Suppressor macrophage treated with lipopolysaccharide for 1 hour (primary cell): ENCODE measurements around the gene PTPRN2.

Experiments used
- DNase-seq, 3 donors: peaks; one replicate each; pipeline ENCODE4 v3.0.0-alpha.2; 2020 to 2022

Gene PTPRN2

DNA sequence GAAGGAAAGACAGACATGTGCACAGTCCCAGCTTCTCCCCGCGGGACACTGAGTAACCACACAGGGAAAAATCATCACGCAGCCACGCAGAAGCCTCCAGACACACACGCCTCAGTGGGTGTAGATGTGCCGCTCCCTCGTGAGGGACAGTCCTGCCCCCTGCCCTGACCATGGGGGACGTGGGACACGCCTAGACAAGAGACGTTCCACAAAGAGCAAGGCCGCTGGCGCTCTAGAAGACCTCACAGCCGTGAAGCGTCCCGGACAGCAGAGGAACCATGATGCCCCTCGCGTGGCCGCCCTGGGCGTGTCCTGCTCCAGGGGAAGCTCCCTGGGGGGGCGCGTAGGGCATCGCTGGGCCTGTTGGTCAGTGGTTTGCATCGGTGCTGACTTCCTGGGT is 1040.0 kb downstream of the PTPRN2 start:
- DNase-seq, result no peak

DNA sequence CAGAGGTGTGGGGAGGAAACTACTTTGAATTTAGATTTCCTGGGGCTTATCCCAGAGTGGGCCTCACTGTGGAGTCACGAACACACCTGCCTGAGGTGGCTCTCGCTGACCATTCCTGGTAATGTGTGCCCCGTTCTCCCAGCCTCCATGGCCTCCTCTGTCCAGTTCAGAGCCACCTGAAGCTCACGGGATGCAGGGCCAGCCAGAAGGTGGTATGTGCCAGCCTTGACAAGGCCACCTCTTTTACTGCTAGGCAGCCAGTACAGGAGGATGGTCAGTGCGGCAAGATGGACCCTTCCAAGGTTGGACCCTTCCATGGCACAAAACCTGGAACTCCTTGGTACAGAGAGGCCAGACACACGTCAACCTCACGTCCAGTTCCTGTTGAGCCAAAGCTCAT is 1040.5 kb downstream of the PTPRN2 start:
- no peak for DNase-seq

DNA sequence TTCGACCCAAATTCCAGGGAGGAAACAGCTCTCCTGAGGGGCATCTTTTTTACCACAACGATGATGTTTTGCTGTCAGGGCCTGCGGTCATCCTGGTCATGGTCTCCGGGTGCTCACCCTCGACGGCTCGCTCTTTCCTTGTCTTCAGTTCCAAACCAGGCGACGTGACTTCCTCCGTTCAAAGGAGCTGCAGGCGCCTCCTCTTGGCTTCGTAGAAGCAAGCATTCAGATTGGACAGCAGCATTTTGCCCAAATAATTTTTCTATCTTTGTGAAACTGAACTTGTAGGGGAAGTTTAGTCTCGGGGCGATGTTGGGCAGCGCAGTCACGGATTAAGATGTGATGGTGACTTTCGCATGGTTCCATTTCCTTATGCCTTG is 1042.0 kb downstream of the PTPRN2 start:
- no peak for DNase-seq

DNA sequence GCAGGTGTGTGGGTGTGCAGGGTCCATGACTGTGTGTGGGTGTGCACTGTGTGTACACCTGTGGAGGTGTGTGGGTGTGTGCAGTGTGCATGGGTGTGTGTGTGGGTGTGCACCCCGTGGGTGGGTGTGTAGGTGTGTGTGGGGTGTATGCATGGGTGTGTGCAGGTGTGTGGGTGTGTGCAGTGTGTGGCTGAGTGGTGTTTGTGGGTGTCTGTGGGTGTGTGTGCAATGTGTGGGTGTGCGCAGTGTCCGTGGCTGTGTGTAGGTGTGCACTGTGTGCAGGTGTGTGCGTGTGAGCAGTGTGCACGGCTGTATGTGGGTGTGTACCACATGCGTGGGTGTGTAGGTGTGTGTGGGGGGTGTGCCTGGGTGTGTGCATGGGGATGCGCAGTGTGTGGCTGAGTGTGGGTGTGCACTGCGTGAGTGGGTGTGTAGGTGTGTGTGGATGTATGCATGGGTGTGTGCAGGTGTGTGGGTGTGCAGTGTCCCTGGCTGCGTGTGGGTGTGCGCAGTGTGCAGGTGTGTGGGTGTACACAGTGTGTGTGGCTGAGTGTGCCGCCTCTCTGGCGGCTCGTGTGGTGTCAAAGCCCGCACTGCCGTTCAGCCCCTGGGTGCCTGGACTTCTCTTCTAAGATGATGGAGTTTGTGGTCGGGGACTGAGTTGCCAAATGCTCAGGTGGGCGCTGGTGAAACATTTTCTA is 1042.5 kb downstream of the PTPRN2 start:
- no peak for DNase-seq

DNA sequence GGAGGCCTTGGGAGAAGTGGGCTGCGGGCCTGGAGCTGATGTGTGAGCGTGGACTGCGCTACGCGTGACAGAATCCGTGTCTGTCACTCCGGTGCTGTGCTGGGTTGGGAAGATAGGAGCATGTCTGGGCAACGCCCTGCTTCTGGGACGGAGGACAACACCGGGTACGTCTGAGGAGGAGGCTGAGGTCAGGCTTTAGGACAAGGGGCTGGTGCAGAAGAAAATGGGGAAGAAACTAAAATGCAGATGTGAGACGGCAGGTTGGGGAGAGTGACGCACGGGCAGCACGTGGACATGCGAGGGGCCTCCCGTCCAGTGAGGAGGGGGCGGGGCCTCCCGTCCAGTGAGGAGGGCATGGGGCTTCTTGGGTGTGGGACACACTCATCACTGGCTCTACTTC is 1043.4 kb downstream of the PTPRN2 start:
- no peak for DNase-seq

DNA sequence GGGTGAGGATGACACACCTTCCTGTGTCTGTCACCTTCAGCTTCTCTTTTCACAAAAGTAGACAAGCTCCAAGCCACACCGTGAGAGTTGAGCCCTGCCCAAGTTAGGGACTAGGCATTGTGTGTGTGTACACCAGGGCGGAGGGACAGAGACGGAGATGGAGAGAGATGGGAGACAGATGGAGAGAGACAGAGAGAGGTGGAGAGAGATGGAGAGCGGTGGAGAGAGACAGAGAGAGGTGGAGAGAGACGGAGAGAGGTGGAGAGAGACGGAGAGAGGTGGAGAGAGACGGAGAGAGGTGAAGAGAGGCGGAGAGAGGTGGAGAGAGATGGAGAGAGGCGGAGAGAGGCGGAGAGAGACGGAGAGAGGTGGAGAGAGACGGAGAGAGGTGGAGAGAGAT is 1043.8 kb downstream of the PTPRN2 start:
- no peak for DNase-seq

DNA sequence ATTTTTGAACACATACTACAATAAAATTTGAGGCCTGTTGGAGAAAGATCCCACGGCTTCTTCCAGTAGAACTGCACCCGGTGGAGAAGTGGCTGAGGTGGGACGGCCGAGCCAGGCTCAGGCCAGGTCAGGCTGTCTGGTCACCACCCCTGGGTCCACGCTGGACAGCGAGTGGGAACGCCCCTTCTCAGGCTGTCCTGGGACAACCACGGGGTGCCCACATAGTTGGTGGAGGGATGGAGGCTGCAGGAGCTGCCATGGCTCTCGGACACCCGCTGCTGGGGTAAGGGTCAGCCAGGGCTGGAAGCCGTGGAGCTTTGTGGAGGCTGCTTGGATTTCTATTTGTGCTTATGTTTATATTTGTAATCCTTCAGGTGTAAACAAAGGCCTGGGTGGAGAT is 1044.3 kb downstream of the PTPRN2 start:
- DNase-seq, result no peak

DNA sequence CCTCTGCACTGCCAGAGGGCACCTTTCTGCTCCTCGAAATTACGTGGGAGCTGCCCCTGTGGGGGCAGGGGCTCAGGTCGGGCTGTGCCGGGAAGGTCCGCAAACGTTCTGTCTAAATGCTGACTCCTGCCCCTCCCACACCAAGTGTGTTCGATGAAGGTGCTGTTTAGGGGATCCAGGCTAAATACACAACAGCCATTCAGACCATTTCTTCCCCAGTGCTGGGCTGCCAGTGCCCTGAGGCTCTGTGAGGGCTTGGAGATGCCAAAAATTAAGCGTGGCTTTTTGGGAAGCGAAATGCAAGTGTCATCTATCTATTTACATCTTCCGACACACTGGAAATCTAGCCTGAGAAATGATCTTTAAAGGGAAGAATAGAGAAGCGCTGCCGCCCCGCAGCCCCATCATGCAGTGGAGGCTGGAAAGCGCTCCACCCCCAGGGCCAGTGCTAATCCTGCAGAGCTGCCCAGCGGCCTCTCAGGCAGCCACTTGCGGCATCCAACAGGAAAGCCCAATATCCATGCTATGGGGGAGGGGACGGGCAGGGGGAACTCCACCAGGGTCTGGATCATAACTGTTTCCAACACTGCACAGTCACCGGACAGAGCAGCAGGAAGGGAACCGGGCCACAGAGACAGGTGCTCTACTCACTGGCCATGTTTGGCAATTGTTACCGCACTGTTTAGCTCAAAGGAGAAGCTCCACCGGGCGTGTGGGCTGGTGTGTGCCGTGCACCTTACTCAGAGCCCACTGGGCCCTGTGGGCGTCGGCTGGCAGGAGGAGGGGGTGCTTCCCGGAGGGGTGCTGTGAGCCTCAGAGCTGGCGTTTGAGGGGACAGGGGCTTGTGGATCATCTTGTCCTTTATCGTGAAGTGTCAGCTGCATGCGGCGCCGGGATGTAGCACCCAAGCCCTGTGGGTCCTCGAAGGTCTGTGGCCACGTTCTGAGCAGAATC is 1045.3 kb downstream of the PTPRN2 start:
- no peak for DNase-seq

DNA sequence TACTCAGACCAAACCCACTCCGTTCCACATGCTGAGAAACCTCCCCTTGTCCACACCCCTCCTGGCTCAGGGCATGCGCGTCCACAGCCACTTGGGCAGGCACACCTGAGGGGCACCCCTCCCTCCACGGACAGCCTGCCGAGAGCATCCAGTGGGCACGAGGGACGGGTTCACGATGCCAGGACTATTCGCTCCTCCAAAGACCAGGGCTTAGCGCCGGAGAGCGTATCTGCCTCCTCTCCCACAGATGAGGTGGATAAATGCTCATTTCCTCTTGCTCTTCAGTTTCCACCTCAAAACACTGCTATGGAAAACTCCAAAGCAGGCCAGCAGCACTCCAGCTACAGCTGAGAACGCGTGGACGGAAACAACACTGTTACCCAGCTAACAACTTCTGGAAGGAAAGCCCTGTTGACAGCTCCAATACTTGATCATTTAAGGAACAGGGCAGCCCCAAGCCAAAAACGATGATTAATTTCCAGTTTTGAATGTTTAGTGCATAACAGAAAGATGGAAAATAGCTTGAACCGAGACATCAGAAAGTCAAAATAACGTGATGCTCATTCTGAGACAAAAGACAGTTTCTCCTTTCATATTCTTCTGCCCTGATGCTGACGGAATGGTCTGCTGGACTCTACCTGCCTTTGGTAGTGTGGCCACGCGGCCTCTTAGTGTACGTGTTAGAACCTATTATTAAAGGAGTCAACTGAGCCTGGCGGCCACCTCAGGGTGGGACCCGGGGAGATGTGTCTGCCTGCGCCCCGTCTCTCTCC is 1046.1 kb downstream of the PTPRN2 start:
- no peak for DNase-seq

DNA sequence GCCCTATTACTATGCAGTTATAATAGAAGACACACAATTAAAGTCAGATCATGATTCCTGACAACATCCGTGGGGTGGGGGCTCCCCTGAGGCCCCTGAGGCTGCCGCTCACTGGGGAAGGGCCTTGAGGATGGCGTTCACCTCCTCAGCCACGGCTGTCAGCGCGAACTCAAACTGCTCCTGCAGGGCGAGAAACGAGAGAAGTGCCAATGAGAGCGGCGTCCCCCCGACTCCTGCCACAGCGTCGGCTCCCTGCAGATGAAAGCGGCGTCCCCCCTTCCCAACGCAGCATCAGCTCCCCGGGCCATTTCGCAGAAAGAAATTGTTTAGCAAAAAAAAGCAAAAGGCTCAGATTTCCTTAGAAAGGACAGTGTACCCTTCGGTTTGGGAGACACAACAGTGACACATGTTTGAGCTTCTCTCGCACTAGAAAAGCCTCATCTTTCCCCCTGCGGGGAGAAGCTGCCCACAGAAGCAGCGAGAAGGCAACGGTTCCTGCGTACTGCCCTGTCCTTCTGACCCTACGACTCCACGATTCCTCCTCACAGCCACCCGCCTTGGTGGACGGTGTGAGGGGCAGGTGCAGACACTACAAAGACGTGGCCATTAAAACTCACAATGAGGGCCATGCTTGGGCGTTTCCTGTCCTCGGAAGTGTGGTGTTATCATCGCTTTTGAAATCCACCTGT is 1046.9 kb downstream of the PTPRN2 start:
- DNase-seq, result no peak

DNA sequence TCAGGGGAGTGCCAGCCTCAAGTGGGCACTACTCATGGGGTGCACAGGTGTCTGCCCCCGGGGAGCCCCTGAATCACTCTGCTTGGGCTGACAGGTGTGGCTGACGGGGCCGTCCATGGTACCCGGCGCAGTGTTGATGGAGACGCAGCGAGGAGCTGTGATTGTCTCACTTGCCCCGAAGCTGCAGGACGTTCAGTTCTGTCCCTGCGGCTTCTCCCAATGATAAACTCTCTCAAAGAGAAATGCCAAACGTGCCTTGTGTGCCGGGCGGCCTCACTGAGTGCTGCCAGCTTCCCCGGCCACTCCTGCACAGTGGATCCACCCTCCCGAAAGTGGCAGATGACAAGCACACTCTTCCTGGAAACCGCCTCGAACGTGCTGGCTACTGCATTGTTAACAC is 1047.6 kb downstream of the PTPRN2 start:
- DNase-seq, result no peak

DNA sequence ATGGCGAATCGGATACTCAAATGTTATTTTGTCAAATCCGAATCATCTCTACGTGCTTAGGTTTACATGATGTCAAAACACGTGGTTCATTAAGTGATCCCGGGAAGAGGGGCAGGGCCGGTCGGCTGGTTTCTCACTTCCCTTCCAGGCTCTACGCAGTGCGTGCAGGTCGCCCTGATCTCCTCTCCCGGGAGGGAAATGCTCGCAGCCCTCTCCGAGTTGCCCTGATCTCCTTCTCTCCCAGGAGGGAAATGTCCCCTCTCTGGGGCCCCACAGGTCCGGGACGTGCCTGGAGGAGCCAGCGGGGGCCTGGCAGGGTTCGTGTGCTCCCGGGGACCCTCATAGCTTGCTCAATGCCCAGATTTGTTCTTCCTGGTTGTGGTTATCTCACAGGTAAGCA is 1048.1 kb downstream of the PTPRN2 start:
- DNase-seq, result no peak

DNA sequence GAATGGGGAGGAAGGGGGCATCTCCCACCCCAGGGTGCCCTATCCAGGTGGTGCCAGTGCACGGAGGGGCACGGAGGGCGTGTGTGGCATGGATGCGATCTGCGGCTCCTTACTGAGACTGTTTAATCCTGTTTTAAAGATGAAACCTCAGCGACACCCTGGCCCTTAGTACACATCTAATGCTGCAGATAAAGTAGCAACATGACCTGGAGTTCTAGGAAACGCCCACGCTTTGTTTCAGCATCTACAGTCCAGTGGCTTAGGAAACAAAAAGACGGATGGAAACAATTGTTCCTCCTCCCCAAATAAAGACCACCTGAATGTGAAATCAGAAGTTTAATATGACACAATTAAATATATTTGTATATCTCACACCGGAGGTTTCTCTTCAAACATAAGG is 1048.9 kb downstream of the PTPRN2 start:
- no peak for DNase-seq

DNA sequence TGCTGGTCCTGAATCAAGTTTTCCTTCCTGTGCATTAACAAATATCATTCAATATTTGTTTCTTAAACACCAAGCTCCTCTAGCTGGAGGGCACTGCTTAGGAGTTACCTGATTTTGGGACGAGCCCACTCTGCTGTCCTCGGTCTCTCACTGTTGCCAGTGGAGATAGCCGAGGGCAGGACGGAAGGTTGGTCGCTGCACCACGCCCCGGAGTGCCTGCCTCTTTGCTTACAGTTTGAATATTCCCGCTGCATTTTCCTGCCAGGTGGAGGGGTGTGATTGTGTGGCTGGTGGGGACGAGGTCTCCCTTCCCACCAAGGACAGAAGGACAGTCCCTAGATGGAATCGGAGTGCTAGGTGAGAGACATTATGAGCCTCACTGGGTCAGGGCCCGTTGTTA is 1049.3 kb downstream of the PTPRN2 start:
- no peak for DNase-seq

DNA sequence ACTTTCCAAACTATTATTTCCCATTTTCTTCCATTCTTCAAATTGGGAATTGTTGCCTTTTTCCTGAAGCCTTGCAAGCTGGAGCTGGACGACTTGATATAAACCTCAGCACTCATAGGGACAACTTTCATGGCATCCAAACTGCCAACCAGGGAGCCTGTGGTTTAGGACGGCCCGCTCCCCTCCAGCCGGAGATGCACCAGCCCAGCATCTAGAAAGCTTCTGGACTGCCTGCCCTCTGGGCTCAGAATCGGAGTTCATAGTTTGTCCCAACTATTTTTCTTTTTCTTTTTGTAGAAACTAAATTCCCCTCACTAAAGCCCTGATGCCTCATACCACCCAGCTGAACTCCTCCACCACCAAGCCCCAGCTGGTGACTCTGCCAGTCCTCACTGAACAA is 1050.6 kb downstream of the PTPRN2 start:
- DNase-seq, result no peak

DNA sequence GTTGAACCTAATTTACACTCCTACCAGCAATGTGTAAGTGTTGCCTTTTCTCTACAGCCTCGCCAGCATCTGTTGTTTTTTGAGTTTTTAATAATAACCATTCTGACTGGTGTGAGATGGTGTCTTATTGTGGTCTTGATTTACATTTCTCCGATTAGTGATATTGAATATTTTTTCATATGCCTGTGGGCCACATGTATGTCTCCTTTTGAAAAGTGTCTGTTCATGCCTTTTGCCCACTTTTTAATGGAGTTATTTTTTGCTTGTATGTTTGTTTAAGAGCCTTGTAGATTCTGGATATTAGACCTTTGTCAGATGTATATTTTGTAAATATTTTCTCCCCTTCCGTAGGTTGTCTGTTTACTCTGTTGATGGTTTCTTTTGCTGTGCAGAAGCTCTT is 1055.6 kb downstream of the PTPRN2 start:
- DNase-seq, result no peak

DNA sequence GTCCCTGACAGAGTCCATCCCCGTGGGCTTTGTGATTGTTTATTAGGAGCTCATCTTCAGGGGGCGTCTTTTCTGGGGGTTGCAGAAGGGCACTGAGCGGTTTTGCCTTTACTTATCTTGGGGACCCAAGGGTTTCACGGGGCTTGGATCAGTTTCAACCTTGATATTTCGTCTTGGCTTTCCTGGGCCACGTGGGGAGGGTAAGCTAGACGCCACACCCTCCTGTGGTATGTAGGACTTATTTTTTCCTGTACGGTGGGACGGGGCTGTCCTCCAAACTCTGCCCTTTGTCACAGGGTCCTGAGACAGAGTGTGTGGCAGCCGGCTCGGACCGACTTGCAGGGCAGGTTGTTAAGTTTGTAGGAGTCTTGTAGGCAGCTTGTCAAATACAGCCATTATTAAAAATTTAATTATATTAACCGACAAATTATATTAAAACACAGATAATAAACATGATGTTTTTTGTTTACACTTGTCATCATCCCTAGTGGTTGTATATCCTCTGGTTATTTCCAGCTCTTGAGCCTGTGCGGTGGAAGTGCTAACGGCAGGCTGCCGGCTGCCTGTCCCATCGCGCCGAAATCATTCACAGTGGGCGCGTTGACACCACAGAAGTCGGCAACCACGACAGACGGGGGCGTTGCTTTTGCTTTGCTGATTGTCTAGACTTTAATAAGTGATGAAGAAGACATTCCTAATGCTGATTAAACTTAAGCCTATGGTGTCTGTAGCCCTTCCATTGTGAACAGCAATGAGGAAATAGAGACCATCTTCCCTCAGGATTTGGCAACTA is 1057.7 kb downstream of the PTPRN2 start:
- DNase-seq, result no peak

DNA sequence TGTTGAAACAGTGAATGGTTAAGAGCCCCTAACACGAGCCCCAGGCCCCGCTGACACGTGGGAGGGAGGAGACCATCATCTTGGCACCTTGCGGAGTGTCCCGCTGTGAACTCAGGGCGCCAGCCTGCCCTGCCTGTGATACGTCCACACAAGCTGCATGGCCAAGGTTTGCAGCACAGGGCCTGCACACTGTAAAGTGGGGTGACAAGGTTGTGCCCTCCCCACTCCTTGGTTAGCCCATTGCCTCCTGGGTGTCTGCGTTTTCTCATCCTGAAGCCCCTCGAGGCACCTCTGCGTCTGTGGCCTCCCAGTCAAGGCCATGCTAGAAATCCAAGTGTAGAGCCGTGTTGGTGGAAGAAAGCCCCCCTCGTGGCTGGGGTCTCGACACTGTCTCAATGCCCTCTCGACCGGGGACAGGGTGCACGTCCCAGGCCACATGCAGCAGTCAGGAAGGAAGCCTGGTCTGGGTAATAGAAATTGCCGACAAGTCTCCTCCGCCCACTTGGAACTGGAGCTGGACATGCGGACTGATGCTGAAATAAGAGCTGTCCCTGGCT is 1058.8 kb downstream of the PTPRN2 start:
- no peak for DNase-seq

DNA sequence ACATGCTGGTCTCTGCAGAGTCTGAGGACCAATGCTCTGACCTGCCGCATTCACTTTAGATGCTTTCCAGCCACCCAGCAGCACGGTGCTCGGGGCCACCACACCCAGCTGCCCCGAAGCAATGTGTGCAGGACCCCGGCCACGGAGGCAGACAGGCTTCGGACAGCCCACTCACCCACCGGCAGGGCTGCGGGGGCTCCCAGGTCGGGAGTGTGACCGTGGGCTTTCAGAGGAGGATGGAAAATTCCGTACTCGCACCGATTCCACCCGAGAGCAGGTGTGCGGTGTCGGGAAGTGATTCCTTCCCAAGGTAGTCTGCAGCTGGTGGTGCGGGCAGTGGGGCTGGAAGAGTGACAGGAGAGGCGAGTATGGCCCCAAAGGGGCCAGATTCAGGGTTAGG is 1059.9 kb downstream of the PTPRN2 start:
- no peak for DNase-seq

DNA sequence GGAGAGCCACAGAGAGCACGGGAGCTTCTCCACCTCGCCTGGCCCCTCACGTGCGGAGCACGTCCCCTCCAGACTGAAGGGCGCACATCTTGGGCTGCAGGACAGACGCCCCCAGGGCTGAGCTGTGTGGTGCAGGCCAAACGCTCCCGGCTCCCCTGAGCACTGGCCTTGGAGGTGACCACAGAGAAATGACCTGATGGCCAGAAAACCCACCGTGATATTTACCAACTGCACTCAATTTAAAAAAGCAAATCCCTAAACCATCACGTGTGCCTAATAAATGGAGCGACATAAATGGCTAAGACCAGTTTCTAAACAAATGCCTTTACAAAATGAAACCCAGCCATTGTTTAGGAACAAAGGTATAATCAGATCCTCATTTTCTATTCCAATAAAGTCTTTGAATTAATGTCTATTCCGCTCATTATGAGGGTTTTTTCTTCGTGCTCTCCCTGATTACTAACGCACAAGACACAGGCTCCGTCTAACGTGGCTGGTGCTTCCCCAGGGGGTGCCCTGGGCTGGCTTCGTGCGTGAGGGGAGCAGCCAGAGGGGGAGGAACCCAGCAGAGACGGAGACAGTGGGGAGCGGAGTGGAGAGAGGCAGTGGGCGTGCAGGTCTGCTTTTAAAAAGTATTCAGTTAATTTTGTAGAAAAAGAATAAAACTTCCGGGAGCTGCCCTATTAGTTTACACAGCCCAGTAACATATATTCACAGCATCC is 1060.5 kb downstream of the PTPRN2 start:
- no peak for DNase-seq
